HepG2 (cell line): ENCODE results near the gene ITGA6. TPM values are rescaled to one million over a fixed set of nuclear protein-coding genes. Genes with fewer than 3 reads are reported as not detected.

ENCODE experiments used
- ATAC-seq: fragments of 200-7000 bp; cut with Tn5 transposase; 3 replicates; pipeline ENCODE4 v1.9.1; 2020; ENCODE audit warnings: mild to moderate bottlenecking, moderate library complexity
- BruUV-seq: library from RNA; stranded (reverse); fragments of 400-500 nt; replicated peaks from 2 replicates; lab custom pipeline; 2021; lab: Mats Ljungman, UMichigan
- CTCF ChIA-PET: fragments of 300-600 bp; formaldehyde crosslinking; extraction: SDS; loops from one replicate; lab custom pipeline; 2021; ENCODE audit warnings: low total read pairs, inconsistent platforms, low intra/inter-chr PET ratio; lab: Yijun Ruan, JAX
- POLR2A ChIA-PET: fragments of 350-600 bp; sonication (Branson Sonifier 250); formaldehyde crosslinking; loops from one replicate; lab custom pipeline; 2020; ENCODE audit warnings: antibody characterized with exemption, inconsistent platforms; lab: Yijun Ruan, JAX
- DNase-seq: peaks from one replicate; pipeline ENCODE4 v3.0.0-alpha.2; 2015; ENCODE audit warnings: low spot score
- FAIRE-seq: peaks from 3 replicates; lab custom pipeline; 2011; peaks lifted over from hg19 to GRCh38; lab: Jason Lieb, UNC
- H2AFZ ChIP-seq: one replicate; pipeline ENCODE4 v1.6.1; 2011; ENCODE audit warnings: low read length, inconsistent platforms
- H3K27ac ChIP-seq: fragments of 300-600 bp; 3 replicates; pipeline ENCODE4 v1.8.0; 2011; ENCODE audit warnings: mixed run types, mild to moderate bottlenecking, mixed read lengths, low read length, inconsistent platforms; ENCODE audit not compliant: insufficient read depth; ENCODE audit errors: extremely low read length
- H3K27me3 ChIP-seq, 2 experiments: fragments of 200-600 bp in 1 of 2; 2 replicates in 1 of 2; 3 replicates in 1 of 2; pipeline versions ENCODE4 v1.6.0 to v1.8.0; 2011; ENCODE audit warnings: low read length in 2 of 2, mild to moderate bottlenecking in 2 of 2, moderate library complexity in 2 of 2, inconsistent platforms in 1 of 2; ENCODE audit not compliant: insufficient read depth in 2 of 2, control insufficient read depth in 1 of 2
- H3K36me3 ChIP-seq, 2 experiments: fragments of 200-600 bp in 1 of 2; replicated peaks in 1 of 2; 2 replicates in 1 of 2; 3 replicates in 1 of 2; pipeline versions ENCODE4 v1.5.1 to v1.8.0; 2011; ENCODE audit warnings: low read length in 2 of 2, inconsistent platforms in 1 of 2; ENCODE audit not compliant: insufficient read depth in 2 of 2, control insufficient read depth in 1 of 2
- H3K4me1 ChIP-seq: 2 replicates; pipeline ENCODE4 v1.5.1; 2012; ENCODE audit warnings: low read length, inconsistent platforms; ENCODE audit not compliant: insufficient read depth
- H3K4me2 ChIP-seq: 2 replicates; pipeline ENCODE4 v1.6.0; 2011; ENCODE audit warnings: low read depth, low read length, inconsistent platforms
- H3K4me3 ChIP-seq, 3 experiments: fragments of 200-600 bp in 1 of 3; sonication (generic), shearing (Covaris generic) in 1 of 3; replicated peaks in 1 of 3; 2 replicates each; pipeline ENCODE4 v1.5.1; 2011 to 2016; ENCODE audit warnings: low read length in 3 of 3, inconsistent platforms in 2 of 3, low read depth in 2 of 3, mild to moderate bottlenecking in 2 of 3, control low read depth in 1 of 3, mixed read lengths in 1 of 3; ENCODE audit not compliant: insufficient read depth in 1 of 3
- H3K79me2 ChIP-seq: one replicate; pipeline ENCODE4 v1.6.1; 2011; ENCODE audit warnings: low read length, inconsistent platforms; ENCODE audit not compliant: insufficient read depth
- H3K9ac ChIP-seq: 2 replicates; pipeline ENCODE4 v1.6.0; 2011; ENCODE audit warnings: mild to moderate bottlenecking, low read depth, low read length, inconsistent platforms; ENCODE audit not compliant: insufficient read depth
- H3K9me3 ChIP-seq: 2 replicates; pipeline ENCODE4 v1.5.1; 2012; ENCODE audit warnings: mild to moderate bottlenecking, low read length
- H4K20me1 ChIP-seq: 2 replicates; pipeline ENCODE4 v1.6.0; 2011; ENCODE audit warnings: inconsistent platforms, mild to moderate bottlenecking, low read length, moderate library complexity; ENCODE audit not compliant: insufficient read depth
- HNRNPUL1 ChIP-seq: fragments of 200-400 bp; formaldehyde crosslinking; IDR thresholded peaks from 2 replicates; pipeline ENCODE4 v1.6.1; 2017; ENCODE audit warnings: low read depth, mild to moderate bottlenecking, low read length, moderate library complexity
- HOXA5 ChIP-seq: sonication (generic); formaldehyde crosslinking; IDR thresholded peaks from 2 replicates; pipeline ENCODE4 v1.4.0; 2020; ENCODE audit warnings: missing genetic modification reagents
- SSRP1 ChIP-seq: IDR thresholded peaks from 2 replicates; pipeline ENCODE4 v1.6.1; 2016; ENCODE audit warnings: control low read depth
- ZC3H4 ChIP-seq: sonication (generic); formaldehyde crosslinking; IDR thresholded peaks from 2 replicates; pipeline ENCODE4 v1.4.0; 2020; ENCODE audit warnings: missing genetic modification reagents, borderline replicate concordance
- ZFP82 ChIP-seq: sonication (generic); formaldehyde crosslinking; IDR thresholded peaks from 2 replicates; pipeline ENCODE4 v1.5.1; 2020; ENCODE audit warnings: mild to moderate bottlenecking, missing genetic modification reagents, borderline replicate concordance
- ZMYM4 ChIP-seq: sonication (generic); formaldehyde crosslinking; IDR thresholded peaks from 2 replicates; pipeline ENCODE4 v1.8.1; 2023; ENCODE audit warnings: mild to moderate bottlenecking, missing genetic modification reagents
- ZNF224 ChIP-seq: sonication (generic); formaldehyde crosslinking; IDR thresholded peaks from 2 replicates; pipeline ENCODE4 v1.5.0; 2020; ENCODE audit warnings: mild to moderate bottlenecking, missing genetic modification reagents
- ZNF598 ChIP-seq: sonication (generic); formaldehyde crosslinking; IDR thresholded peaks from 2 replicates; pipeline ENCODE4 v1.5.1; 2020; ENCODE audit warnings: mild to moderate bottlenecking, missing genetic modification reagents, borderline replicate concordance
- WGBS: methylation state at CpG from one replicate; pipeline ENCODE4 v1.1.6; 2017; ENCODE audit warnings: low lambda C conversion rate; 5-methylcytosine and 5-hydroxymethylcytosine counted together
- in situ Hi-C: cut with HindIII; loops from 2 replicates; pipeline ENCODE4 v1.10.0; 2017; ENCODE audit warnings: low pct_unique_long_range_greater_than_20kb; ENCODE audit not compliant: extremely low pct_ligation_motif_present
- intact Hi-C: fragments of 100-400 bp; cut with micrococcal nuclease; formaldehyde crosslinking; loops from one replicate; pipeline ENCODE4 v1.10.0; 2022; ENCODE audit not compliant: unreplicated experiment
- polyA plus RNA-seq, 8 experiments: library from polyadenylated mRNA; depleted of rRNA in 3 of 8; stranded (reverse) in 7 of 8; unstranded in 1 of 8; fragments of >200 nt; fragmentation: Illumina TruSeq in 4 of 8; extraction: Trizol in 4 of 8; gene quantifications; 2 replicates each; pipeline versions ENCODE4 v1.2.1 to v1.2.3, GENCODE V29; 2011 to 2016; ENCODE audit warnings: low read depth in 4 of 8, missing spikeins in 1 of 8, mixed read lengths in 1 of 8; ENCODE audit not compliant: insufficient read depth in 1 of 8
- total RNA-seq, 5 experiments: library from RNA; depleted of rRNA; stranded (reverse); fragments of >200 nt; fragmentation: Illumina TruSeq; extraction: Trizol; gene quantifications; 2 replicates each; pipeline ENCODE4 v1.2.3, GENCODE V29; 2016; ENCODE audit warnings: low read depth in 1 of 5
- TF ChIP-seq, protein P1 (sequence below): IDR thresholded peaks from 2 replicates; pipeline ENCODE4 v1.6.1; 2016; ENCODE audit warnings: low read depth
- TF ChIP-seq, protein P2 (sequence below): IDR thresholded peaks from 2 replicates; pipeline ENCODE4 v1.6.1; 2016; ENCODE audit warnings: missing biosample characterization, missing genetic modification reagents, low read depth
- TF ChIP-seq, protein P3 (sequence below): sonication (generic); formaldehyde crosslinking; IDR thresholded peaks from 2 replicates; pipeline ENCODE4 v1.5.0; 2020; ENCODE audit warnings: missing genetic modification reagents

The ITGA6 gene
- total and polyA plus RNA-seq, 2 of the 13 experiments (the other 11 are each of a cell fraction or from before 2014, with no cell fraction given): 24.0 to 92.5 TPM

DNA sequence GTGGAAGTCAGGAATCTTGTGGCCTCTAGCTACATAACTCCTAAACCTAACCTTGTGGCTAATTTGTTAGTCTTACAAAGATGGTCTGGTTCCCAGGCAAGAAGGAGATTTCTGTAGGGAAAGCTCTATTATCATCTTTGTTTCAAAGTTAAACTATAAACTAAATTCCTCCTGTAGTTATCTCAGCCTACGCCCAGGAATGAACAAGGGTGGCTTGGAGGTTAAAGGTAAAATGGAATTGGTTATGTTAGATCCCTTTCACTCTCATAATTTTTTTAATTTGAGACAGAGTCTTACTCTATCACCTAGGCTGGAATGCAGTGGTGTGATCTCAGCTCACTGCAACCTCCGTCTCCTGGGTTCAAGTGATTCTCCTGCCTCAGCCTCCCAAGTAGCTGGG is 103.9 kb downstream of the ITGA6 start:
- H4K20me1 ChIP-seq: no peaks in the 10 kb centered on the region
- CTCF ChIA-PET: no interaction called here

More for the DNA sequence above, 103.9 kb downstream of the ITGA6 start:
- DNase-seq: no peak
- ATAC-seq: no peak
- no peak for FAIRE-seq
- H3K27me3 ChIP-seq: no peaks in the 10 kb centered on the region
- H2AFZ ChIP-seq: no peak overlapping the region
- no peaks in the 10 kb centered on the region for H3K36me3 ChIP-seq
- H3K4me2 ChIP-seq: no peak overlapping the region
- TF ChIP-seq ZMYM4 (CRISPR knock-in tag) (no peak), ZNF224 (CRISPR knock-in tag) (no peak), ZFP82 (no peak), HOXA5 (no peak), SSRP1 (CRISPR knock-in tag) (no peak), ZNF598 (no peak), HNRNPUL1 (no peak), ZC3H4 (CRISPR knock-in tag) (no peak)
- TF ChIP-seq, protein P1, sequence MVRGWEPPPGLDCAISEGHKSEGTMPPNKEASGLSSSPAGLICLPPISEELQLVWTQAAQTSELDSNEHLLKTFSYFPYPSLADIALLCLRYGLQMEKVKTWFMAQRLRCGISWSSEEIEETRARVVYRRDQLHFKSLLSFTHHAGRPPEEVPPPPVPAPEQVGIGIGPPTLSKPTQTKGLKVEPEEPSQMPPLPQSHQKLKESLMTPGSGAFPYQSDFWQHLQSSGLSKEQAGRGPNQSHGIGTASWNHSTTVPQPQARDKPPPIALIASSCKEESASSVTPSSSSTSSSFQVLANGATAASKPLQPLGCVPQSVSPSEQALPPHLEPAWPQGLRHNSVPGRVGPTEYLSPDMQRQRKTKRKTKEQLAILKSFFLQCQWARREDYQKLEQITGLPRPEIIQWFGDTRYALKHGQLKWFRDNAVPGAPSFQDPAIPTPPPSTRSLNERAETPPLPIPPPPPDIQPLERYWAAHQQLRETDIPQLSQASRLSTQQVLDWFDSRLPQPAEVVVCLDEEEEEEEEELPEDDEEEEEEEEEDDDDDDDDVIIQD (CRISPR knock-in tag): no peak
- TF ChIP-seq, protein P2, sequence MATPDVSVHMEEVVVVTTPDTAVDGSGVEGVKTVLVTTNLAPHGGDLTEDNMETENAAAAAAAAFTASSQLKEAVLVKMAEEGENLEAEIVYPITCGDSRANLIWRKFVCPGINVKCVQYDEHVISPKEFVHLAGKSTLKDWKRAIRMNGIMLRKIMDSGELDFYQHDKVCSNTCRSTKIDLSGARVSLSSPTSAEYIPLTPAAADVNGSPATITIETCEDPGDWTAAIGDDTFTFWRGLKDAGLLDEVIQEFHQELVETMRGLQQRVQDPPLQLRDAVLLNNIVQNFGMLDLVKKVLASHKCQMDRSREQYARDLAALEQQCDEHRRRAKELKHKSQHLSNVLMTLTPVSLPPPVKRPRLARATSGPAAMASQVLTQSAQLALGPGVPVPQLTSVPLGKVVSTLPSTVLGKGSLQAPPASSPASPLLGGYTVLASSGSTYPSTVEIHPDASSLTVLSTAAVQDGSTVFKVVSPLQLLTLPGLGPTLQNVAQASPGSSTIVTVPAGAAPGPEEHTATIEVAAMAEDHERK (CRISPR knock-in tag): no peak
- TF ChIP-seq, protein P3, sequence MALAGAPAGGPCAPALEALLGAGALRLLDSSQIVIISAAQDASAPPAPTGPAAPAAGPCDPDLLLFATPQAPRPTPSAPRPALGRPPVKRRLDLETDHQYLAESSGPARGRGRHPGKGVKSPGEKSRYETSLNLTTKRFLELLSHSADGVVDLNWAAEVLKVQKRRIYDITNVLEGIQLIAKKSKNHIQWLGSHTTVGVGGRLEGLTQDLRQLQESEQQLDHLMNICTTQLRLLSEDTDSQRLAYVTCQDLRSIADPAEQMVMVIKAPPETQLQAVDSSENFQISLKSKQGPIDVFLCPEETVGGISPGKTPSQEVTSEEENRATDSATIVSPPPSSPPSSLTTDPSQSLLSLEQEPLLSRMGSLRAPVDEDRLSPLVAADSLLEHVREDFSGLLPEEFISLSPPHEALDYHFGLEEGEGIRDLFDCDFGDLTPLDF (CRISPR knock-in tag): no peak
- TF ChIP-seq, all 625 proteins: peak for 0
- H3K79me2 ChIP-seq: no peaks in the 10 kb centered on the region
- 52% methylated on average over 2 of the region's 2 CpGs for WGBS
- BruUV-seq: no TSS peak
- in situ Hi-C loops: no loop called here
- peaks cover 8% of the 10 kb centered on the region for H3K9me3 ChIP-seq
- H3K4me1 ChIP-seq: no peaks in the 10 kb centered on the region
- H3K27ac ChIP-seq: no peak overlapping the region
- H3K9ac ChIP-seq: no peak overlapping the region
- no peak overlapping the region for H3K4me3 ChIP-seq
- POLR2A ChIA-PET: no interaction called here
- intact Hi-C loops: no loop called here
